Stomach (tissue), 9 donors: ENCODE data around the gene ZNF74. TPM values are rescaled to one million over a fixed set of nuclear protein-coding genes. Genes with fewer than 3 reads are reported as not detected.
A peak's percentile ranks its signal among the peaks of the same experiment; 100 is the strongest.

Experiments used
- DNase-seq, 2 donors: peaks; one replicate each; pipeline versions ENCODE4 v3.0.0 to v3.0.0-alpha.2; 2013 to 2019
- H3K27ac ChIP-seq, 5 donors: fragments of 200-600 bp in 4 of 5; sonication (generic) in 4 of 5; one replicate each; pipeline ENCODE4 v1.5.1; 2013 to 2019; ENCODE audit warnings: mild to moderate bottlenecking in 1 of 5, moderate library complexity in 1 of 5
- H3K27me3 ChIP-seq, 3 donors: fragments of 200-600 bp; sonication (generic); one replicate each; pipeline ENCODE4 v1.5.1; 2017 to 2019; ENCODE audit warnings: mixed run types in 1 of 3
- H3K36me3 ChIP-seq, 4 donors: fragments of 200-600 bp; sonication (generic); 1 replicate in 3 of 4; 2 replicates in 1 of 4; pipeline ENCODE4 v1.5.1; 2016 to 2019
- H3K4me1 ChIP-seq, 4 donors: fragments of 200-600 bp; sonication (generic); one replicate each; pipeline ENCODE4 v1.5.1; 2016 to 2019
- H3K4me3 ChIP-seq, 4 donors: fragments of 200-600 bp; sonication (generic) in 3 of 4; one replicate each; pipeline ENCODE4 v1.5.1; 2016 to 2019; ENCODE audit warnings: mild to moderate bottlenecking in 1 of 4
- H3K9me3 ChIP-seq, 4 donors: fragments of 200-600 bp; sonication (generic); one replicate each; pipeline ENCODE4 v1.5.1; 2016 to 2019
- CTCF ChIP-seq, 7 experiments: fragments of 450-650 bp in 4 of 7; fragments of 200-600 bp in 3 of 7; sonication (generic) in 3 of 7; IDR thresholded peaks; one replicate each; pipeline ENCODE4 v1.5.1; 2016 to 2019; ENCODE audit warnings: antibody characterized with exemption in 7 of 7, control low read depth in 2 of 7, mild to moderate bottlenecking in 1 of 7
- EP300 ChIP-seq: sonication (generic); formaldehyde crosslinking; IDR thresholded peaks from one replicate; pipeline ENCODE4 v1.6.1; 2017; ENCODE audit warnings: antibody characterized with exemption
- POLR2A ChIP-seq, 4 donors: fragments of 450-650 bp; IDR thresholded peaks; one replicate each; pipeline ENCODE4 v1.6.1; 2016; ENCODE audit warnings: antibody characterized with exemption in 4 of 4, control low read depth in 2 of 4, mild to moderate bottlenecking in 1 of 4, moderate library complexity in 1 of 4
- POLR2AphosphoS5 ChIP-seq, 3 donors: sonication (generic); formaldehyde crosslinking; IDR thresholded peaks; one replicate each; pipeline ENCODE4 v1.6.1; 2016; ENCODE audit warnings: antibody characterized with exemption in 3 of 3
- WGBS, 5 donors: extraction: QIAGEN DNeasy Blood & Tissue Kit in 3 of 5; methylation state at CpG; one replicate each; pipeline versions ENCODE4 v1.1.5 to v1.1.7; 2013 to 2018; 5-methylcytosine and 5-hydroxymethylcytosine counted together
- intact Hi-C: fragments of 100-400 bp; cut with DNase I; formaldehyde crosslinking; loops from one replicate; pipeline ENCODE4 v1.15.1; 2023; ENCODE audit warnings: low total_unique reads
- polyA plus RNA-seq, 3 donors: library from polyadenylated mRNA; stranded (reverse); fragments of 200-250 nt; gene quantifications; one replicate each; pipeline ENCODE4 v1.2.3, GENCODE V29; 2013
- total RNA-seq, 5 donors: library from RNA; depleted of rRNA; stranded (reverse); fragments of >200 nt; gene quantifications; one replicate each; pipeline versions ENCODE4 v1.1.0 to v1.2.3, GENCODE V29; 2014 to 2016
- donor health status: healthy with polysubstance abuse.
- donor health status: Bipolar disorder and iron deficiency.
- donor health status: healthy.

The ZNF74 gene
- total and polyA plus RNA-seq, 8 donors = 3.1 to 29.9 (median 8.2) TPM

- Histone ChIP-seq H3K36me3 (no peaks in the 10 kb centered on the region), H3K27ac (peak overlapping the region; percentile 78 to 83 (median 79))
Measured at GRCh38 chr22:20392983-20393704, 807 bp upstream of the ZNF74 start.

GRCh38 chr22:20395181-20395906 lies 1.4 kb downstream of the ZNF74 start:
- Histone ChIP-seq H3K27ac (no peak overlapping the region), H3K4me1 (peaks cover 14 to 33% (median 29%) of the 10 kb centered on the region in 4 donors), H3K36me3 (peaks cover 0 to 3% (median under 1%) of the 10 kb centered on the region in 4 donors), H3K9me3 (no peaks in the 10 kb centered on the region), H3K27me3 (no peaks in the 10 kb centered on the region), H3K4me3 (peak overlapping the region in 3 of 4 donors; percentile 72 to 91 (median 84))
- TF ChIP-seq POLR2A (IDR thresholded peaks at IDR 0.05) = no peak
- TF ChIP-seq EP300 = no peak
- no peak for TF ChIP-seq CTCF (IDR thresholded peaks at IDR 0.05)
- TF ChIP-seq POLR2AphosphoS5 (IDR thresholded peaks at IDR 0.05) = no peak
- WGBS, 5 donors = 68 to 74% (median 68%) methylated on average over 20 of the region's 20 CpGs
- peak in 1 of 2 donors; percentile 25 for DNase-seq
- intact Hi-C loops = no loop called here

More at GRCh38 chr22:20392983-20393704, 807 bp upstream of the ZNF74 start:
- WGBS, 5 donors = 91 to 98% (median 94%) methylated on average over 21 to 23 of the region's 23 CpGs
- no peaks in the 10 kb centered on the region for H3K9me3 ChIP-seq
- no peak for TF ChIP-seq POLR2AphosphoS5 (IDR thresholded peaks at IDR 0.05)
- no peak for TF ChIP-seq EP300
- TF ChIP-seq CTCF (IDR thresholded peaks at IDR 0.05) = no peak
- TF ChIP-seq POLR2A (IDR thresholded peaks at IDR 0.05) = no peak
- H3K27me3 ChIP-seq = no peaks in the 10 kb centered on the region
- H3K4me3 ChIP-seq = peak overlapping the region; percentile 72 to 91 (median 83)
- intact Hi-C loops = no loop called here
- peaks cover 14 to 33% (median 26%) of the 10 kb centered on the region in 4 donors for H3K4me1 ChIP-seq
- DNase-seq = no peak

GRCh38 chr22:20395907-20396287 lies 1.9 kb downstream of the ZNF74 start:
- Histone ChIP-seq H3K4me3 (no peak overlapping the region), H3K36me3 (peaks cover 5 to 8% (median 5%) of the 10 kb centered on the region in 4 donors), H3K27ac (no peak overlapping the region), H3K27me3 (no peaks in the 10 kb centered on the region), H3K4me1 (peaks cover 14 to 33% (median 29%) of the 10 kb centered on the region in 4 donors), H3K9me3 (no peaks in the 10 kb centered on the region)
- TF ChIP-seq POLR2AphosphoS5 (IDR thresholded peaks at IDR 0.05) (no peak), POLR2A (IDR thresholded peaks at IDR 0.05) (no peak), CTCF (IDR thresholded peaks at IDR 0.05) (no peak), EP300 (no peak)
- DNase-seq = no peak
- intact Hi-C loops = no loop called here
- WGBS, 5 donors = 60 to 72% (median 65%) methylated on average over 2 of the region's 2 CpGs

GRCh38 chr22:20396639-20397038 lies 2.7 kb downstream of the ZNF74 start:
- H3K4me3 ChIP-seq = no peak overlapping the region
- TF ChIP-seq POLR2A (IDR thresholded peaks at IDR 0.05) (no peak), POLR2AphosphoS5 (IDR thresholded peaks at IDR 0.05) (no peak), EP300 (no peak), CTCF (IDR thresholded peaks at IDR 0.05) (no peak)
- 88 to 100% (median 92%) methylated on average over 1 of the region's 1 CpG for WGBS, 5 donors
- DNase-seq = no peak
- H3K27ac ChIP-seq = no peak overlapping the region
- H3K4me1 ChIP-seq = peaks cover 14 to 33% (median 29%) of the 10 kb centered on the region in 4 donors
- no peaks in the 10 kb centered on the region for H3K9me3 ChIP-seq
- H3K27me3 ChIP-seq = no peaks in the 10 kb centered on the region
- peaks cover 8 to 14% (median 13%) of the 10 kb centered on the region in 4 donors for H3K36me3 ChIP-seq
- intact Hi-C loops = no loop called here
